Astrocyte (in vitro differentiated cells and primary cell): ENCODE measurements around the gene NF2. TPM values are rescaled to one million over a fixed set of nuclear protein-coding genes. Genes with fewer than 3 reads are reported as not detected.

Experiments
- DNase-seq: peaks from one replicate; pipeline ENCODE4 v3.0.0-alpha.2; 2010; ENCODE audit warnings: low read depth
- FAIRE-seq: peaks from 2 replicates; lab custom pipeline; 2011; peaks lifted over from hg19 to GRCh38; lab: Jason Lieb, UNC
- H2AFZ ChIP-seq: 2 replicates; pipeline ENCODE4 v1.6.0; 2012; ENCODE audit warnings: low read depth, low read length, inconsistent platforms
- H3K27ac ChIP-seq: 2 replicates; pipeline ENCODE4 v1.5.1; 2011; ENCODE audit warnings: low read depth, low read length, inconsistent platforms
- H3K27me3 ChIP-seq: 2 replicates; pipeline ENCODE4 v1.6.0; 2011; ENCODE audit warnings: low read length, inconsistent platforms; ENCODE audit not compliant: insufficient read depth
- H3K36me3 ChIP-seq: 2 replicates; pipeline ENCODE4 v1.5.1; 2011; ENCODE audit warnings: low read length, inconsistent platforms; ENCODE audit not compliant: insufficient read depth
- H3K4me1 ChIP-seq: 2 replicates; pipeline ENCODE4 v1.5.1; 2011; ENCODE audit warnings: low read length, inconsistent platforms; ENCODE audit not compliant: insufficient read depth
- H3K4me2 ChIP-seq: 2 replicates; pipeline ENCODE4 v1.6.0; 2012; ENCODE audit warnings: low read length, inconsistent platforms
- H3K4me3 ChIP-seq: 2 replicates; pipeline ENCODE4 v1.5.1; 2011; ENCODE audit warnings: low read depth, mild to moderate bottlenecking, low read length, inconsistent platforms; ENCODE audit not compliant: insufficient read depth
- H3K79me2 ChIP-seq: 2 replicates; pipeline ENCODE4 v1.6.0; 2012; ENCODE audit warnings: mild to moderate bottlenecking, low read length, inconsistent platforms; ENCODE audit not compliant: insufficient read depth
- H3K9ac ChIP-seq: 2 replicates; pipeline ENCODE4 v1.6.0; 2012; ENCODE audit warnings: mild to moderate bottlenecking, low read length, inconsistent platforms
- H3K9me3 ChIP-seq: 2 replicates; pipeline ENCODE4 v1.5.1; 2012; ENCODE audit warnings: low read depth, mild to moderate bottlenecking, low read length, inconsistent platforms; ENCODE audit not compliant: insufficient read depth
- H4K20me1 ChIP-seq: 2 replicates; pipeline ENCODE4 v1.6.0; 2012; ENCODE audit warnings: low read length, inconsistent platforms; ENCODE audit not compliant: insufficient read depth
- H3K27ac Mint-ChIP-seq: one replicate; pipeline ENCODE4 v1.8.0; 2021; ENCODE audit warnings: mild to moderate bottlenecking, mixed read lengths; ENCODE audit not compliant: unreplicated experiment
- H3K27me3 Mint-ChIP-seq: one replicate; pipeline ENCODE4 v1.8.0; 2021; ENCODE audit warnings: low read depth, mixed read lengths; ENCODE audit not compliant: unreplicated experiment
- H3K36me3 Mint-ChIP-seq: one replicate; pipeline ENCODE4 v1.8.0; 2021; ENCODE audit warnings: low read depth, mixed read lengths; ENCODE audit not compliant: unreplicated experiment
- H3K4me1 Mint-ChIP-seq: one replicate; pipeline ENCODE4 v1.8.0; 2021; ENCODE audit warnings: low read depth, mixed read lengths; ENCODE audit not compliant: unreplicated experiment
- H3K4me3 Mint-ChIP-seq: one replicate; pipeline ENCODE4 v1.8.0; 2021; ENCODE audit warnings: mild to moderate bottlenecking, moderate library complexity, mixed read lengths; ENCODE audit not compliant: unreplicated experiment
- H3K9me3 Mint-ChIP-seq: one replicate; pipeline ENCODE4 v1.8.0; 2021; ENCODE audit warnings: mild to moderate bottlenecking, mixed read lengths; ENCODE audit not compliant: unreplicated experiment
- CTCF ChIP-seq: IDR thresholded peaks from 2 replicates; pipeline ENCODE4 v1.5.1; 2011; ENCODE audit warnings: low read depth, mild to moderate bottlenecking, inconsistent platforms, low read length, moderate library complexity; ENCODE audit not compliant: insufficient read depth
- EZH2 ChIP-seq: IDR thresholded peaks from 2 replicates; pipeline ENCODE4 v1.6.1; 2012; ENCODE audit warnings: mild to moderate bottlenecking, low read length, inconsistent platforms; ENCODE audit not compliant: insufficient read depth
- total RNA-seq: library from RNA; stranded (reverse); gene quantifications from 2 replicates; pipeline ENCODE4 v1.2.1, GENCODE V29; 2021

NF2 gene
- total RNA-seq, 1 donor from 2014 or later: 93.4 TPM

- Mint-ChIP-seq H3K4me1 (peaks cover 4% of the 10 kb centered on the region), H3K4me3 (no peak overlapping the region), H3K9me3 (peaks cover 4% of the 10 kb centered on the region), H3K27me3 (no peaks in the 10 kb centered on the region), H3K36me3 (peaks cover 5% of the 10 kb centered on the region), H3K27ac (no peak overlapping the region)
- no peak overlapping the region for H3K4me3 ChIP-seq
- H3K4me2 ChIP-seq: peak overlapping the region; percentile 92
- H2AFZ ChIP-seq: no peak overlapping the region
- H3K27ac ChIP-seq: no peak overlapping the region
- no peaks in the 10 kb centered on the region for H3K36me3 ChIP-seq
- TF ChIP-seq EZH2 (no peak), CTCF (no peak)
- no peak for FAIRE-seq
- H3K79me2 ChIP-seq: peaks cover 79% of the 10 kb centered on the region
- H3K9me3 ChIP-seq: no peaks in the 10 kb centered on the region
- H3K9ac ChIP-seq: no peak overlapping the region
- no peak for DNase-seq
- peaks cover 16% of the 10 kb centered on the region for H3K4me1 ChIP-seq
- no peaks in the 10 kb centered on the region for H3K27me3 ChIP-seq
- peaks cover 34% of the 10 kb centered on the region for H4K20me1 ChIP-seq
These were observed 2.9 kb downstream of the NF2 start for GRCh38 chr22:29606320-29606719.

- peaks cover 5% of the 10 kb centered on the region for H3K36me3 Mint-ChIP-seq
- H3K27me3 Mint-ChIP-seq: no peaks in the 10 kb centered on the region
- peak overlapping the region; percentile 92 for H3K4me2 ChIP-seq
- TF ChIP-seq EZH2 (no peak), CTCF (no peak)
- H3K36me3 ChIP-seq: no peaks in the 10 kb centered on the region
- peak overlapping the region; percentile 6 for H3K9ac ChIP-seq
- no peaks in the 10 kb centered on the region for H3K9me3 ChIP-seq
- FAIRE-seq: no peak
- no peak overlapping the region for H3K27ac ChIP-seq
- H3K4me3 ChIP-seq: no peak overlapping the region
- peaks cover 34% of the 10 kb centered on the region for H4K20me1 ChIP-seq
- no peak for DNase-seq
- H3K4me3 Mint-ChIP-seq: no peak overlapping the region
- H3K79me2 ChIP-seq: peaks cover 90% of the 10 kb centered on the region
- H3K27ac Mint-ChIP-seq: no peak overlapping the region
- peaks cover 5% of the 10 kb centered on the region for H3K9me3 Mint-ChIP-seq
- H3K4me1 ChIP-seq: peaks cover 16% of the 10 kb centered on the region
- no peak overlapping the region for H2AFZ ChIP-seq
- peaks cover 4% of the 10 kb centered on the region for H3K4me1 Mint-ChIP-seq
- no peaks in the 10 kb centered on the region for H3K27me3 ChIP-seq
These were observed 4.0 kb downstream of the NF2 start for GRCh38 chr22:29607426-29607825.

- Histone ChIP-seq H3K36me3 (no peaks in the 10 kb centered on the region), H3K4me2 (no peak overlapping the region), H3K9me3 (no peaks in the 10 kb centered on the region), H2AFZ (no peak overlapping the region), H3K4me3 (no peak overlapping the region), H3K9ac (no peak overlapping the region), H3K79me2 (peaks cover 100% of the 10 kb centered on the region), H3K27ac (no peak overlapping the region), H3K4me1 (peaks cover 16% of the 10 kb centered on the region), H3K27me3 (no peaks in the 10 kb centered on the region), H4K20me1 (peaks cover 34% of the 10 kb centered on the region)
- no peak overlapping the region for H3K27ac Mint-ChIP-seq
- no peaks in the 10 kb centered on the region for H3K27me3 Mint-ChIP-seq
- FAIRE-seq (no peak), DNase-seq (no peak)
- peaks cover 5% of the 10 kb centered on the region for H3K36me3 Mint-ChIP-seq
- peaks cover 5% of the 10 kb centered on the region for H3K9me3 Mint-ChIP-seq
- no peak overlapping the region for H3K4me3 Mint-ChIP-seq
- TF ChIP-seq EZH2: no peak
- TF ChIP-seq CTCF: peak; percentile 30
- peaks cover 4% of the 10 kb centered on the region for H3K4me1 Mint-ChIP-seq
These were observed 5.7 kb downstream of the NF2 start for GRCh38 chr22:29609139-29609538.
